GM18517 (cell line): Measurements from ENCODE around the gene FAM171A1.
"Not testable (repeated sequence)": the region's sequence is repeated elsewhere in the genome, so short reads cannot be mapped to it uniquely, and the experiment has no call there.

Experiments used
- ATAC-seq: cut with Tn5 transposase; IDR thresholded peaks from one replicate; pipeline ENCODE4 v1.9.1; 2021; ENCODE audit warnings: mild to moderate bottlenecking, moderate library complexity; ENCODE audit not compliant: unreplicated experiment

Gene FAM171A1

GRCh38 chr10:15321431-15322341 is 49.4 kb downstream of the FAM171A1 start:
- ATAC-seq: no peak

GRCh38 chr10:15320522-15321203 is 50.4 kb downstream of the FAM171A1 start:
- no peak for ATAC-seq

- ATAC-seq: no peak
Observed at GRCh38 chr10:15320118-15320517, 51.0 kb downstream of the FAM171A1 start.

GRCh38 chr10:15316871-15317464 is 54.1 kb downstream of the FAM171A1 start:
- ATAC-seq: no peak

GRCh38 chr10:15316145-15316544 is 54.9 kb downstream of the FAM171A1 start:
- no peak for ATAC-seq

- ATAC-seq: no peak
Observed at GRCh38 chr10:15315286-15315685, 55.8 kb downstream of the FAM171A1 start.

GRCh38 chr10:15314482-15315045 is 56.5 kb downstream of the FAM171A1 start:
- no peak for ATAC-seq

- ATAC-seq: no peak
Observed at GRCh38 chr10:15313843-15314242, 57.2 kb downstream of the FAM171A1 start.

GRCh38 chr10:15313047-15313446 is 58.0 kb downstream of the FAM171A1 start:
- no peak for ATAC-seq

GRCh38 chr10:15311569-15312280 is 59.4 kb downstream of the FAM171A1 start:
- ATAC-seq: no peak

- ATAC-seq: no peak
Observed at GRCh38 chr10:15310776-15311568, 60.1 kb downstream of the FAM171A1 start.

GRCh38 chr10:15309221-15309620 is 61.9 kb downstream of the FAM171A1 start:
- no peak for ATAC-seq

- no peak for ATAC-seq
Observed at GRCh38 chr10:15306735-15307280, 64.3 kb downstream of the FAM171A1 start.

GRCh38 chr10:15305634-15306033 is 65.5 kb downstream of the FAM171A1 start:
- no peak for ATAC-seq

GRCh38 chr10:15305161-15305560 is 65.9 kb downstream of the FAM171A1 start:
- no peak for ATAC-seq

- ATAC-seq: not testable (repeated sequence)
Observed at GRCh38 chr10:15302188-15302956, 68.7 kb downstream of the FAM171A1 start.

GRCh38 chr10:15300697-15301096 is 70.4 kb downstream of the FAM171A1 start:
- ATAC-seq: no peak

GRCh38 chr10:15300145-15300544 is 70.9 kb downstream of the FAM171A1 start:
- no peak for ATAC-seq

- ATAC-seq: no peak
Observed at GRCh38 chr10:15296701-15297100, 74.4 kb downstream of the FAM171A1 start.
